Amniotic epithelial cell (primary cell): Measurements from ENCODE around the gene TXLNG.

ENCODE experiments used
- DNase-seq: peaks from one replicate; pipeline ENCODE4 v3.0.0-alpha.2; 2010; ENCODE audit warnings: low read depth

The TXLNG gene

GRCh38 chrX:16874458-16875095 is 88.3 kb downstream of the TXLNG start:
- DNase-seq = no peak

GRCh38 chrX:16876696-16877095 is 90.4 kb downstream of the TXLNG start:
- DNase-seq = no peak

GRCh38 chrX:16882169-16882568 is 95.9 kb downstream of the TXLNG start:
- peak; percentile 32 for DNase-seq

GRCh38 chrX:16882702-16883486 is 96.6 kb downstream of the TXLNG start:
- peak; percentile 57 for DNase-seq

- no peak for DNase-seq
Measured at GRCh38 chrX:16883487-16883804, 97.2 kb downstream of the TXLNG start.

GRCh38 chrX:16885628-16886027 is 99.4 kb downstream of the TXLNG start:
- DNase-seq = no peak

- DNase-seq = peak; percentile 78
Measured at GRCh38 chrX:16892504-16893362, 106.5 kb downstream of the TXLNG start.
